Inflammatory macrophage (primary cell): ENCODE measurements around the gene GPR137.
"Not testable (repeated sequence)": the region's sequence is repeated elsewhere in the genome, so short reads cannot be mapped to it uniquely, and the experiment has no call there.

Experiments used
- DNase-seq, 2 donors: peaks; one replicate each; pipeline ENCODE4 v3.0.0-alpha.2; 2020 to 2022

GPR137 gene

GRCh38 chr11:64304316-64305072 is 18.8 kb downstream of the GPR137 start:
- peak; percentile 94 to 95 for DNase-seq

DNA sequence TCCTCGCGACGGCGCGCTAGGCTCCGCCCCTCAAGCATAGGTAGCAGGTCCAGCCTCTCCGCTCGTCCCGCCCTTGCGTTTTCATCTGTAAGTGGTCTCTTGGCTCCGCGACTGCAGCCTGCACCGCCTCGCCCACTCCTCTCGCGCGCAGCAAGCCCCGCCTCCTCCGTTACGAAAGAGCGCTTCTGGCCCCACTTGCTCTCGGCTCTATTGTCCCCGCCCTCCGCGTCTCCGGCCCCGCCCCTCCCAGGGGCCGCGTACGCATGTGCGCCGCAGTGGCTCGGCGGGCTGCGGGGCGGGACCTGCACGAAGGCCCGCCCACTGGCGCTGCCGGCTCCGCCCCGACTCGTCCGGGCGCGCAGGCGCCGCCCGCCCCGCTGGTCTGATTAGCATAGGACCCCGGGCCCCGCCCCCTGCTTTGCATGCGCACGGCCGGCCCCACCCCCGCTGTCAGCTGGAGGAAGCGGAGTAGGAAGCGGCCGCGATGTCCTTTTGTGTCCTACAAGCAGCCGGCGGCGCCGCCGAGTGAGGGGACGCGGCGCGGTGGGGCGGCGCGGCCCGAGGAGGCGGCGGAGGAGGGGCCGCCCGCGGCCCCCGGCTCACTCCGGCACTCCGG is 19.5 kb downstream of the GPR137 start, which contains the start of gene ESRRA:
Gene ESRRA (plus strand): TSS at position 450 of the 616 bp plus-strand sequence. CDS start 1,656 bp downstream, outside the sequence.
- peak; percentile 100 for DNase-seq

GRCh38 chr11:64305691-64306562 is 20.3 kb downstream of the GPR137 start:
- peak; percentile 47 to 62 for DNase-seq

DNA sequence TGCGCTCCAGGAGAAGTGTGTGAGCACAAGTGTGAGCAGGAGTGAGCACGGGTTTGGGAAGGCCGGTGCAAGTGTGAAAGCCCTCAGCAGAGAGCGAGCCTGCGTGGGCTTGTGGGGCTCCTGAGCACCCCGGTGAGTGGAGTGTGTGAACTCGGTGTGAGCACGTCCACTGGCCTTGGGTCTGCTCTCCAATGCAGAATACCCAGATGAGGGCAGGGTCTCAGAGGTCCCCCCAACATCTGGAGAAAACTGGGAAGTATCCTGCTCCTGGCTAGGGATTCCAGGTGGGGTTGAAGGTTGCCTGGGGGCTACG is 20.9 kb downstream of the GPR137 start:
- DNase-seq, result no peak

DNA sequence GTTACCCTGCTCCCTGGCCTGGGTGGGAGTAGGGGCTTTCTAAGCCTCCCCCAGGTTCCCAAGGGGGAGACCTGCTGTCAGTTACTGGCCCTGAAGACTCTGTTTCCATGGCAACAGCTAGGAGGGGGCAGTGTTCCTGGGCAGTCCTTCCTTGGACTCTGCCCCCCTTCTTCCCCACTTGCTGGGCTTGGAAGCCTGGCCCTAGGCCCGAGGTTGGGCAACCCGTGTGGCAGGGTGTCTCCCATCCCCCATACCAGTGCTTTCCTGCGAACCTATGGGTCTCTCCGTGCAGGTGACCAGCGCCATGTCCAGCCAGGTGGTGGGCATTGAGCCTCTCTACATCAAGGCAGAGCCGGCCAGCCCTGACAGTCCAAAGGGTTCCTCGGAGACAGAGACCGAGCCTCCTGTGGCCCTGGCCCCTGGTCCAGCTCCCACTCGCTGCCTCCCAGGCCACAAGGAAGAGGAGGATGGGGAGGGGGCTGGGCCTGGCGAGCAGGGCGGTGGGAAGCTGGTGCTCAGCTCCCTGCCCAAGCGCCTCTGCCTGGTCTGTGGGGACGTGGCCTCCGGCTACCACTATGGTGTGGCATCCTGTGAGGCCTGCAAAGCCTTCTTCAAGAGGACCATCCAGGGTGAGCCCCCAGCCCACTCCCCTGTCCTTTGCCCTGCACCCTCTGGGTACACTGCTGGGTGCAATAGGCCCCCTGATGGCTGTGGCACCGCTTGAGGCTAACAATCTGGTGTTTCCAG is 21.4 kb downstream of the GPR137 start:
- DNase-seq, result no peak

GRCh38 chr11:64307795-64308194 is 22.1 kb downstream of the GPR137 start:
- DNase-seq, result not testable (repeated sequence)

- no peak for DNase-seq
These were observed 27.3 kb downstream of the GPR137 start for GRCh38 chr11:64312947-64313346.

DNA sequence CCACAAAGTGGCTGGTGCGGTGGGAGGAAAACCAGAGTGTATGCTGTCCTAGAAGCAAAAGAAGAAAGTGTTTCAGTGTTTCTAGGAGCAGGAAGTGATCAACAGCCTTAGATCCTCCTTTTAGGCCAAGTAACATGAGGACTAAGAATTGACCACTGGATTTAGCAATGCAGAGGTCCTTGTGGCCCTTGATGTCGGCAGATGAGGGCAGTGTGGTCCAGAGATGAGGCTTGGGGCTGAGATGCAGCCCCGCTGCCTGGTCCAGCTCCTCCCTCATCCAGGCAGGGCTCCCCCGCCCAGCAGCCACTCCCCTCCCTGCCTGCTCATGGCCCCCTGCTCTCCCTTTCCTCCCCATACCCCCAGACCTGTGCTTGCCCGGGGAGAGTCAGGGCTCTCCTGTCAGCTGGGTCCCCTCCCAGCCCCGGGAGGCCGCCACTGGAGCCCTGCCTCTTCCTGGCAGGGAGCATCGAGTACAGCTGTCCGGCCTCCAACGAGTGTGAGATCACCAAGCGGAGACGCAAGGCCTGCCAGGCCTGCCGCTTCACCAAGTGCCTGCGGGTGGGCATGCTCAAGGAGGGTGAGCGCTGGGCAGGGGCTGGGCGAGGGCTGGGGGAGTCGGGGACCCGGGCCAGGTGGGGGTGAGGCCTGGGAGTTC is 28.0 kb downstream of the GPR137 start:
- peak in 1 of 2 donors; percentile 38 for DNase-seq

DNA sequence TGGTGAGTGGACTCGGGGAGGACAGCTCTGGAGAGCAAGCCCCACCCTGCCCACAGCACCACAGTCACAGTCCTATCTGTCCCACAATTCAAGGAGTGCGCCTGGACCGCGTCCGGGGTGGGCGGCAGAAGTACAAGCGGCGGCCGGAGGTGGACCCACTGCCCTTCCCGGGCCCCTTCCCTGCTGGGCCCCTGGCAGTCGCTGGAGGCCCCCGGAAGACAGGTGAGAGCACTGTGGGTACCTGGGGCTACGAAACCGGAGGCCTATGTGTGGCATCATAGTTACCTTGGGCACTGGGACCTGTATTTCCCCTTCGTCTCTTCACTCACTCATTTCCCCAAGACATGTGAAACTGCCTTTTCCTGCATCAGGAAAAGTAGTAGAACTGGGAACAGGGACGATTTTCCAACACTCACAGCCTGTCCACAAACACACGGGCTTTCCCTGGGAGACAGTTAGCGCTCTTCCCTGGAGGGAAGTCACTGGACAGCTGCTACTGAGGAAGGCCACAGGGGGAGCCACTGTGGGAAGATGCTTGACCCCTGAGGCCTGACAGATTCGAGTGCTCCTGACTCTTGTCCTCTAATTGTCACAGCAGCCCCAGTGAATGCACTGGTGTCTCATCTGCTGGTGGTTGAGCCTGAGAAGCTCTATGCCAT is 28.6 kb downstream of the GPR137 start:
- no peak for DNase-seq

GRCh38 chr11:64314805-64315561 is 29.3 kb downstream of the GPR137 start:
- DNase-seq, result no peak

DNA sequence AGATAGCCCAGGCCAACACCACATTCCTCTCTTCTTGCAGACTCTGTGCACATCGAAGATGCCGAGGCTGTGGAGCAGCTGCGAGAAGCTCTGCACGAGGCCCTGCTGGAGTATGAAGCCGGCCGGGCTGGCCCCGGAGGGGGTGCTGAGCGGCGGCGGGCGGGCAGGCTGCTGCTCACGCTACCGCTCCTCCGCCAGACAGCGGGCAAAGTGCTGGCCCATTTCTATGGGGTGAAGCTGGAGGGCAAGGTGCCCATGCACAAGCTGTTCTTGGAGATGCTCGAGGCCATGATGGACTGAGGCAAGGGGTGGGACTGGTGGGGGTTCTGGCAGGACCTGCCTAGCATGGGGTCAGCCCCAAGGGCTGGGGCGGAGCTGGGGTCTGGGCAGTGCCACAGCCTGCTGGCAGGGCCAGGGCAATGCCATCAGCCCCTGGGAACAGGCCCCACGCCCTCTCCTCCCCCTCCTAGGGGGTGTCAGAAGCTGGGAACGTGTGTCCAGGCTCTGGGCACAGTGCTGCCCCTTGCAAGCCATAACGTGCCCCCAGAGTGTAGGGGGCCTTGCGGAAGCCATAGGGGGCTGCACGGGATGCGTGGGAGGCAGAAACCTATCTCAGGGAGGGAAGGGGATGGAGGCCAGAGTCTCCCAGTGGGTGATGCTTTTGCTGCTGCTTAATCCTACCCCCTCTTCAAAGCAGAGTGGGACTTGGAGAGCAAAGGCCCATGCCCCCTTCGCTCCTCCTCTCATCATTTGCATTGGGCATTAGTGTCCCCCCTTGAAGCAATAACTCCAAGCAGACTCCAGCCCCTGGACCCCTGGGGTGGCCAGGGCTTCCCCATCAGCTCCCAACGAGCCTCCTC is 30.2 kb downstream of the GPR137 start:
- DNase-seq, result not testable (repeated sequence)

- DNase-seq, result no peak
These were observed 31.1 kb downstream of the GPR137 start for GRCh38 chr11:64316672-64317324.

DNA sequence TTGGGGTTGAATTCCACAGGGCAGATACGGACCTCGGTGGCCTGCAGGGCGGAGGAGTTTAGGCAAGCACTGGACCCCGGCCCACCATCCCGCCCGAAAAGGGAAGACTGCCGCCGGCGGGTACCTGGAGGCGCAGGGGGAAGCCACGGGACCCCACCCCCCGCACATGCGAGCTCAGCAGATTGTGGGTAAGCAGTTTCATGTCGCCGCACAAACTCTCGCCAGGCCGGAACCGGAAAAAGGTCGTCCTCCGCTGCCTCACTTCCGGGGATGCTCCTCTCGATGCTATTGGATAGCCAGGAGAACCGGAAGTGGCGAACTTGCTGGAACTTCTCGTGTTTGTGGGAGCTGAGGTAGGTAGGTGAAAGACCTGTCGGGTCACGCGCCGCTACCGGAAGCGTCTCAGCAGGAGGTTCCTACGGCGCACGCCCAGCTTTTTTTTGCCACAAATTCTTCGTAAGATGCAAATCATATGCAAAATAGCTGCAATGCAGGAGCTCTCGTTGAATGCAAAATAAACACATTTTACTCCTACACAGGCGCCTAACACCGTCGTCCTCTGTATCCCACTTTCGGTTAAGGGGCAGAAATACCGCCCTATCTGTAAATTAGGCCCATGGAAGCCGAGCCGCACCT is 31.8 kb downstream of the GPR137 start, which contains the start of gene TRMT112:
Gene TRMT112 (minus strand): TSS at position 235 of the 636 bp plus-strand sequence. CDS start 33 bp downstream, at position 202.
- DNase-seq, result peak; percentile 95 to 98

DNA sequence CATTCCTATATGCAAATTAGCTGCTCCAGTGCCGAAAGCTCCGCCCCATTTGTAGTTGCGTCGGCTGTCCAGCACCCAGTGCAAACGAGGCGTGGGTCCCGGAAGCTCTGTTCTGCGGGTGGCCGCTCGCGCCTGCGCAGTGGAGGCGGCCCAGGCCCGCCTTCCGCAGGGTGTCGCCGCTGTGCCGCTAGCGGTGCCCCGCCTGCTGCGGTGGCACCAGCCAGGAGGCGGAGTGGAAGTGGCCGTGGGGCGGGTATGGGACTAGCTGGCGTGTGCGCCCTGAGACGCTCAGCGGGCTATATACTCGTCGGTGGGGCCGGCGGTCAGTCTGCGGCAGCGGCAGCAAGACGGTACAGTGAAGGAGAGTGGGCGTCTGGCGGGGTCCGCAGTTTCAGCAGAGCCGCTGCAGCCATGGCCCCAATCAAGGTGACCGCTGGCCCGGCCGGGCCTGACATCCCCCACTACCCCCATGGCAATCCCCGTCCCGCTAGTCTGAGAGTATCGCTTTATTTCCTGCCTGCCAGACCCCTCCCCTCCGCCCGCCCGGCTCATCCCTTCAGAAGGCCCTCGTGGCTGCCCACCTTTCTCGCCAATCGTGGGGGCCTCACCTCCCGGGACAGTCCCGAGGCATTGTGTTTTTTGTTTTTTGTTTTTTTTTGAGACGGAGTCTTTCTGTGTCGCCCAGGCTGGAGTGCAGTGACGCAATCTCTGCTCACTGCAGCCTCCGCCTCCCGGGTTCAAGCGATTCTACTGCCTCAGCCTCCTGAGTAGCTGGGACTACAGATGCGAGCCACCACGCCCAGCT is 32.5 kb downstream of the GPR137 start, which contains the start of gene PRDX5:
Gene PRDX5 (plus strand): TSS at position 161 of the 805 bp plus-strand sequence. CDS start 95 bp downstream, at position 256.
- peak; percentile 98 to 99 for DNase-seq

GRCh38 chr11:64318766-64319761 is 33.4 kb downstream of the GPR137 start:
- DNase-seq, result peak in 1 of 2 donors; percentile 28

DNA sequence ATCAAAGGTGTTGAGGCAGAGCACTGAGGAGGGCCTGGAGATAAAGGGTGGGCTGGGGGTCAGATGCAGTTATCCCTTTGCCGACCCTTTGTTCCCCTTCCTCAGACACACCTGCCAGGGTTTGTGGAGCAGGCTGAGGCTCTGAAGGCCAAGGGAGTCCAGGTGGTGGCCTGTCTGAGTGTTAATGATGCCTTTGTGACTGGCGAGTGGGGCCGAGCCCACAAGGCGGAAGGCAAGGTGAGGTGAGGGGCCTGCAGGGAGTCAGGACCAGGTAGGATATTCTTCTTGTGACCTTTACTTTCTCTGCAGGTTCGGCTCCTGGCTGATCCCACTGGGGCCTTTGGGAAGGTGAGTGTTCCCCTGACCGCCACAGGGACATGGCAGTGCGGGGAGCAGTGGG is 34.9 kb downstream of the GPR137 start:
- DNase-seq, result no peak
